ENCODE results near the gene AGAP1. TPM values are rescaled to one million over a fixed set of nuclear protein-coding genes. Genes with fewer than 3 reads are reported as not detected.

AGAP1 gene
- total RNA-seq, 2 experiments from 2014 or later = not detected

DNA sequence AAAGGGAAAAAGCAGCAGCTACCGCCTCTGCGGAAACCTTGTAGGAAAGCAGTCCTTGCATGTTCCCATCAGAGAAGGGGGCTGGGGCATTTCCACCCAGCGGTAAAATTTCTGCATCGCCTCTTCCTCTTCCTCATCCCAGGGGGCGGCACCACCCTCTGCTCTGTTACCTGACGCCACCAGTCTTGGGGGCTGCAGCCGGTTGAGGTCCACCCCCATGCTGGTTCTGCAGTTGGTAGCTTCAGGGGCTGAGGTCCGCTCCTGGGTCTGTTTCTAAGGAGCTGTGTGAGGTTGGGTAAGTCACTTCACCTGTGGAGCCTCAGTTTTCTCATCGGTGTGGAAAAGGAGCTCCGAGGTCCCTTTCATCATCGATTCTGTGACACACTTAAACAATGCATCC lies 14.2 kb upstream of the AGAP1 start:
- H3K36me3 ChIP-seq (ENCODE audit: insufficient read depth, low read length) = no peaks in the 10 kb centered on the region
- no peak overlapping the region for H2AFZ ChIP-seq (ENCODE audit: low read length)
- CTCF ChIA-PET (ENCODE audit: unreplicated experiment) = no interaction called here
- TF ChIP-seq, protein P1, sequence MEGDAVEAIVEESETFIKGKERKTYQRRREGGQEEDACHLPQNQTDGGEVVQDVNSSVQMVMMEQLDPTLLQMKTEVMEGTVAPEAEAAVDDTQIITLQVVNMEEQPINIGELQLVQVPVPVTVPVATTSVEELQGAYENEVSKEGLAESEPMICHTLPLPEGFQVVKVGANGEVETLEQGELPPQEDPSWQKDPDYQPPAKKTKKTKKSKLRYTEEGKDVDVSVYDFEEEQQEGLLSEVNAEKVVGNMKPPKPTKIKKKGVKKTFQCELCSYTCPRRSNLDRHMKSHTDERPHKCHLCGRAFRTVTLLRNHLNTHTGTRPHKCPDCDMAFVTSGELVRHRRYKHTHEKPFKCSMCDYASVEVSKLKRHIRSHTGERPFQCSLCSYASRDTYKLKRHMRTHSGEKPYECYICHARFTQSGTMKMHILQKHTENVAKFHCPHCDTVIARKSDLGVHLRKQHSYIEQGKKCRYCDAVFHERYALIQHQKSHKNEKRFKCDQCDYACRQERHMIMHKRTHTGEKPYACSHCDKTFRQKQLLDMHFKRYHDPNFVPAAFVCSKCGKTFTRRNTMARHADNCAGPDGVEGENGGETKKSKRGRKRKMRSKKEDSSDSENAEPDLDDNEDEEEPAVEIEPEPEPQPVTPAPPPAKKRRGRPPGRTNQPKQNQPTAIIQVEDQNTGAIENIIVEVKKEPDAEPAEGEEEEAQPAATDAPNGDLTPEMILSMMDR (conservative IDR thresholded peaks at IDR 0.05; ENCODE audit: low read length) = no peak
- no peak for TF ChIP-seq EZH2phosphoT487 (IDR thresholded peaks at IDR 0.05; ENCODE audit: borderline replicate concordance, low read depth, low read length)
- no peak overlapping the region for H3K4me3 ChIP-seq (ENCODE audit: low read depth, low read length, poor library complexity, severe bottlenecking)
- H4K20me1 ChIP-seq (ENCODE audit: insufficient read depth, low read length) = no peaks in the 10 kb centered on the region
- H3K4me2 ChIP-seq (ENCODE audit: low read length) = no peak overlapping the region
- H3K9me3 ChIP-seq (ENCODE audit: low read length) = no peaks in the 10 kb centered on the region
- intact Hi-C loops (cut with micrococcal nuclease; ENCODE audit: unreplicated experiment) = no loop called here
- POLR2A ChIA-PET = interaction anchor here (0.6 kb wide), 1 partner anchor 118 kb away, joined by 4 read pairs; no protein-coding TSS in a partner anchor
- H3K27ac ChIP-seq (ENCODE audit: low read depth, low read length, poor library complexity, severe bottlenecking) = no peak overlapping the region
- no peak for DNase-seq (ENCODE audit: low spot score)
- no TSS peak for BruUV-seq (replicated peaks)
- H3K9me2 ChIP-seq (ENCODE audit: insufficient read depth, low read length) = no peaks in the 10 kb centered on the region
- no peaks in the 10 kb centered on the region for H3K79me2 ChIP-seq (ENCODE audit: insufficient read depth, low read depth, low read length)
- no peaks in the 10 kb centered on the region for H3K4me1 ChIP-seq (ENCODE audit: insufficient read depth, low read length, poor library complexity, severe bottlenecking)

DNA sequence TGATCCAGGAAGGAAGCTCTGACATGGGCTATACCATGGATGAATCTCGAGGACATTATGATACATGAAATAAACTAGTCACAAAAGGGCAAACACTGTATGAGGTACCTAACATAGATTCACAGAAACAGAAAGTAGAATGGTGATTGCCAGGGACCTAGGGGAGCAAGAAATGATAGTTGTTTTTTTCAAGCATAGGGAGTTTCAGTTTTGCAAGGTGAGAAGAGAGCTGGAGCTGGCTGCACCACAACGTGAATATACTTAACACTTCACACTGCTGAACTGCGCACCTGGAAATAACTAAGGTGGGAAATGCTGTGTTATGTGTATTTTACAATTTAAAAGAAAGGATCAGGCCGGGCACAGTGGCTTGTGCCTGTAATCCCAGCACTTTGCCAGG lies 13.2 kb upstream of the AGAP1 start:
- TF ChIP-seq EZH2phosphoT487 (IDR thresholded peaks at IDR 0.05; ENCODE audit: borderline replicate concordance, low read depth, low read length) = no peak
- TF ChIP-seq, protein P1 (conservative IDR thresholded peaks at IDR 0.05; ENCODE audit: low read length) = no peak
- no peak overlapping the region for H2AFZ ChIP-seq (ENCODE audit: low read length)
- BruUV-seq (replicated peaks) = no TSS peak
- no peak for DNase-seq (ENCODE audit: low spot score)
- ChIA-PET CTCF (ENCODE audit: unreplicated experiment) (no interaction called here), POLR2A (no interaction called here)
- no peaks in the 10 kb centered on the region for H3K9me2 ChIP-seq (ENCODE audit: insufficient read depth, low read length)
- no peaks in the 10 kb centered on the region for H3K79me2 ChIP-seq (ENCODE audit: insufficient read depth, low read depth, low read length)
- H3K4me3 ChIP-seq (ENCODE audit: low read depth, low read length, poor library complexity, severe bottlenecking) = no peak overlapping the region
- no peaks in the 10 kb centered on the region for H3K4me1 ChIP-seq (ENCODE audit: insufficient read depth, low read length, poor library complexity, severe bottlenecking)
- no peaks in the 10 kb centered on the region for H3K36me3 ChIP-seq (ENCODE audit: insufficient read depth, low read length)
- H3K9me3 ChIP-seq (ENCODE audit: low read length) = no peaks in the 10 kb centered on the region
- H3K27ac ChIP-seq (ENCODE audit: low read depth, low read length, poor library complexity, severe bottlenecking) = no peak overlapping the region
- H3K4me2 ChIP-seq (ENCODE audit: low read length) = no peak overlapping the region
- intact Hi-C loops (cut with micrococcal nuclease; ENCODE audit: unreplicated experiment) = no loop called here
- no peaks in the 10 kb centered on the region for H4K20me1 ChIP-seq (ENCODE audit: insufficient read depth, low read length)

DNA sequence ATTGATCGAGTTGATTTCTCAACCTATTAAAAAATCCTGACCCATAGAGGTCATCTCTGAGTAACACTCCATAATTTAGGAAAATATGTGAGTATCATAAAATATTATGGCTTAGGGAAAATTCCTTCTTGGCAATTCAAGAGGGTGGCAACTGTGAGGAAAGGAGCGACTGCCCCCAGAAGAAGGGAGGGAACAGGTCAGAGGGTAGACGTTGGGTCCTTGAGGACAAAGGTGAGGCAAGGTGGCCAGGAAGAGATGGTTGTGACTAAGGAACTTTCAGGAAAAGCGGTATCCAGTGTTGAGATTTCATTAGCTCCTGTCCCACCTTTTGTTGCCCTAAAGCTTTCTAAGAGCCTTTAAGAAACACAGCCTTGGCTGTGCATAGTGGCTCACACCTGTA lies 10.5 kb upstream of the AGAP1 start:
- no TSS peak for BruUV-seq (replicated peaks)
- H3K27ac ChIP-seq (ENCODE audit: low read depth, low read length, poor library complexity, severe bottlenecking) = no peak overlapping the region
- H2AFZ ChIP-seq (ENCODE audit: low read length) = no peak overlapping the region
- no peaks in the 10 kb centered on the region for H4K20me1 ChIP-seq (ENCODE audit: insufficient read depth, low read length)
- H3K4me2 ChIP-seq (ENCODE audit: low read length) = no peak overlapping the region
- no peak for TF ChIP-seq EZH2phosphoT487 (IDR thresholded peaks at IDR 0.05; ENCODE audit: borderline replicate concordance, low read depth, low read length)
- TF ChIP-seq, protein P1 (conservative IDR thresholded peaks at IDR 0.05; ENCODE audit: low read length) = no peak
- intact Hi-C loops (cut with micrococcal nuclease; ENCODE audit: unreplicated experiment) = no loop called here
- H3K4me1 ChIP-seq (ENCODE audit: insufficient read depth, low read length, poor library complexity, severe bottlenecking) = no peaks in the 10 kb centered on the region
- H3K36me3 ChIP-seq (ENCODE audit: insufficient read depth, low read length) = no peaks in the 10 kb centered on the region
- H3K4me3 ChIP-seq (ENCODE audit: low read depth, low read length, poor library complexity, severe bottlenecking) = no peak overlapping the region
- DNase-seq (ENCODE audit: low spot score) = no peak
- H3K9me2 ChIP-seq (ENCODE audit: insufficient read depth, low read length) = no peaks in the 10 kb centered on the region
- ChIA-PET CTCF (ENCODE audit: unreplicated experiment) (no interaction called here), POLR2A (no interaction called here)
- H3K79me2 ChIP-seq (ENCODE audit: insufficient read depth, low read depth, low read length) = no peaks in the 10 kb centered on the region
- no peaks in the 10 kb centered on the region for H3K9me3 ChIP-seq (ENCODE audit: low read length)

Measured in OCI-LY7 (cell line).